Hepatocyte (in vitro differentiated cells): ENCODE data around the gene NELFCD.

Source experiments
- EZH2 ChIP-seq: fragments of 200-600 bp; sonication (generic); IDR thresholded peaks from 2 replicates; pipeline ENCODE4 v1.6.1; 2016; ENCODE audit warnings: antibody characterized with exemption, mild to moderate bottlenecking, borderline replicate concordance
- EZH2phosphoT487 ChIP-seq: fragments of 200-600 bp; sonication (generic); IDR thresholded peaks from one replicate; pipeline ENCODE4 v1.6.1; 2018; ENCODE audit warnings: antibody characterized with exemption, mild to moderate bottlenecking, low read depth, moderate library complexity; ENCODE audit not compliant: unreplicated experiment, severe bottlenecking
- TF ChIP-seq, protein P1 (sequence below): fragments of 200-600 bp; sonication (generic); IDR thresholded peaks from 2 replicates; pipeline ENCODE4 v1.5.1; 2016; ENCODE audit warnings: antibody characterized with exemption, mild to moderate bottlenecking; ENCODE audit not compliant: poor library complexity

DNA sequence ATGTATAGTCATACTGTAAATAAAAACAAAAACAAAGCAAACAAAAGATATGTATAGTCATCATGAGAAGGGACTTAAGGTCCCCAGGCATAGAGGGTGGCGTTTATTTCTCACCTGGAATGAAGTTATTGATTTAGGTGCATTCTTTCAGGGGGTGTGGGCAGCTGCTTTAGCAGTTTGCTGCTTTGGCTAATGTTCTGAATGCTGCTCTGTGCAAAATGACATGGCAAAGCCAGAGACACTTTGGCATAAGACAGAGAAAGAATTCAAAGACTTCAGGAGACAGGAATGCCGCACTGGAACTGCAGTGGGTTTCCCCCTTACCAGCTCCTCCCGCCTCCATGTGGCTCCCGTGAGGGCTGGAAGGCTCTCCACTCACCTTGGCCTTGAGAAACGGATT is 36.4 kb upstream of the NELFCD start:
- TF ChIP-seq, protein P1, sequence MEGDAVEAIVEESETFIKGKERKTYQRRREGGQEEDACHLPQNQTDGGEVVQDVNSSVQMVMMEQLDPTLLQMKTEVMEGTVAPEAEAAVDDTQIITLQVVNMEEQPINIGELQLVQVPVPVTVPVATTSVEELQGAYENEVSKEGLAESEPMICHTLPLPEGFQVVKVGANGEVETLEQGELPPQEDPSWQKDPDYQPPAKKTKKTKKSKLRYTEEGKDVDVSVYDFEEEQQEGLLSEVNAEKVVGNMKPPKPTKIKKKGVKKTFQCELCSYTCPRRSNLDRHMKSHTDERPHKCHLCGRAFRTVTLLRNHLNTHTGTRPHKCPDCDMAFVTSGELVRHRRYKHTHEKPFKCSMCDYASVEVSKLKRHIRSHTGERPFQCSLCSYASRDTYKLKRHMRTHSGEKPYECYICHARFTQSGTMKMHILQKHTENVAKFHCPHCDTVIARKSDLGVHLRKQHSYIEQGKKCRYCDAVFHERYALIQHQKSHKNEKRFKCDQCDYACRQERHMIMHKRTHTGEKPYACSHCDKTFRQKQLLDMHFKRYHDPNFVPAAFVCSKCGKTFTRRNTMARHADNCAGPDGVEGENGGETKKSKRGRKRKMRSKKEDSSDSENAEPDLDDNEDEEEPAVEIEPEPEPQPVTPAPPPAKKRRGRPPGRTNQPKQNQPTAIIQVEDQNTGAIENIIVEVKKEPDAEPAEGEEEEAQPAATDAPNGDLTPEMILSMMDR = no peak
- no peak for TF ChIP-seq EZH2
- no peak for TF ChIP-seq EZH2phosphoT487
